HG03457 (cell line): ENCODE data around the gene CACNA1E.

Experiments
- ATAC-seq: cut with Tn5 transposase; IDR thresholded peaks from one replicate; pipeline ENCODE4 v1.9.1; 2021; ENCODE audit warnings: moderate number of reproducible peaks; ENCODE audit not compliant: unreplicated experiment

Gene CACNA1E

GRCh38 chr1:181482521-181483284 lies 614 bp upstream of the CACNA1E start:
- ATAC-seq = no peak

- ATAC-seq = no peak
These were observed 1.5 kb downstream of the CACNA1E start for GRCh38 chr1:181484821-181485220.

- no peak for ATAC-seq
These were observed 2.2 kb downstream of the CACNA1E start for GRCh38 chr1:181485287-181486097.

- no peak for ATAC-seq
These were observed 2.7 kb downstream of the CACNA1E start for GRCh38 chr1:181486098-181486420.

GRCh38 chr1:181488866-181489265 lies 5.5 kb downstream of the CACNA1E start:
- ATAC-seq = no peak

GRCh38 chr1:181490276-181490675 lies 7.0 kb downstream of the CACNA1E start:
- no peak for ATAC-seq

- no peak for ATAC-seq
These were observed 7.7 kb downstream of the CACNA1E start for GRCh38 chr1:181490740-181491712.

- no peak for ATAC-seq
These were observed 9.8 kb downstream of the CACNA1E start for GRCh38 chr1:181493166-181493565.

GRCh38 chr1:181493885-181494284 lies 10.6 kb downstream of the CACNA1E start:
- no peak for ATAC-seq

- no peak for ATAC-seq
These were observed 13.4 kb downstream of the CACNA1E start for GRCh38 chr1:181496759-181497158.

GRCh38 chr1:181497870-181498269 lies 14.6 kb downstream of the CACNA1E start:
- no peak for ATAC-seq

- no peak for ATAC-seq
These were observed 16.5 kb downstream of the CACNA1E start for GRCh38 chr1:181499825-181500224.

GRCh38 chr1:181500636-181501035 lies 17.3 kb downstream of the CACNA1E start:
- ATAC-seq = no peak

- no peak for ATAC-seq
These were observed 18.3 kb downstream of the CACNA1E start for GRCh38 chr1:181501612-181502011.

- ATAC-seq = no peak
These were observed 20.0 kb downstream of the CACNA1E start for GRCh38 chr1:181503171-181503810.

GRCh38 chr1:181504399-181504842 lies 21.1 kb downstream of the CACNA1E start:
- peak; percentile 36 for ATAC-seq

- no peak for ATAC-seq
These were observed 23.4 kb downstream of the CACNA1E start for GRCh38 chr1:181506563-181507353.

GRCh38 chr1:181508486-181509165 lies 25.3 kb downstream of the CACNA1E start:
- ATAC-seq = peak; percentile 37

- no peak for ATAC-seq
These were observed 30.5 kb downstream of the CACNA1E start for GRCh38 chr1:181513786-181514297.
